ENCODE data around the gene FOCAD. TPM values are rescaled to one million over a fixed set of nuclear protein-coding genes. Genes with fewer than 3 reads are reported as not detected.

Gene FOCAD
- total RNA-seq, 4 donors from 2014 or later, result 49.3 to 139 (median 92.8) TPM

GRCh38 chr9:20753761-20754160, 69.7 kb downstream of the FOCAD start:
- no peak overlapping the region for H3K4me3 ChIP-seq (replicated peaks in 1 of 3)
- H3K27me3 ChIP-seq, result no peaks in the 10 kb centered on the region
- H3K36me3 ChIP-seq, result no peaks in the 10 kb centered on the region
- H3K9me3 ChIP-seq, result no peaks in the 10 kb centered on the region
- peaks cover 0 to 10% of the 10 kb centered on the region in 2 donors for H3K4me1 ChIP-seq
- no peak overlapping the region for H3K27ac ChIP-seq
- intact Hi-C loops (cut with DNase I), result no loop called here
- DNase-seq, result no peak
- TF ChIP-seq CTCF (IDR thresholded peaks at IDR 0.05) (no peak), POLR2A (IDR thresholded peaks at IDR 0.05) (no peak)
- 96 to 97% methylated on average over 3 of the region's 3 CpGs for WGBS, 2 donors

GRCh38 chr9:20754556-20754955, 70.5 kb downstream of the FOCAD start:
- WGBS, 2 donors, result 100% methylated on average over 2 of the region's 2 CpGs
- DNase-seq, result no peak
- intact Hi-C loops (cut with DNase I), result no loop called here
- no peaks in the 10 kb centered on the region for H3K27me3 ChIP-seq
- H3K4me1 ChIP-seq, result peaks cover 0 to 10% of the 10 kb centered on the region in 2 donors
- H3K4me3 ChIP-seq (replicated peaks in 1 of 3), result no peak overlapping the region
- TF ChIP-seq CTCF (IDR thresholded peaks at IDR 0.05) (no peak), POLR2A (IDR thresholded peaks at IDR 0.05) (no peak)
- no peaks in the 10 kb centered on the region for H3K9me3 ChIP-seq
- no peaks in the 10 kb centered on the region for H3K36me3 ChIP-seq
- H3K27ac ChIP-seq, result no peak overlapping the region

GRCh38 chr9:20760246-20760891, 76.3 kb downstream of the FOCAD start:
- no peak overlapping the region for H3K4me3 ChIP-seq (replicated peaks in 1 of 3)
- H3K9me3 ChIP-seq, result no peaks in the 10 kb centered on the region
- H3K4me1 ChIP-seq, result no peaks in the 10 kb centered on the region
- no peaks in the 10 kb centered on the region for H3K27me3 ChIP-seq
- no peak for DNase-seq
- WGBS, 2 donors, result 87 to 90% methylated on average over 3 of the region's 3 CpGs
- H3K36me3 ChIP-seq, result no peaks in the 10 kb centered on the region
- H3K27ac ChIP-seq, result no peak overlapping the region
- intact Hi-C loops (cut with DNase I), result no loop called here
- TF ChIP-seq CTCF (IDR thresholded peaks at IDR 0.05) (no peak), POLR2A (IDR thresholded peaks at IDR 0.05) (no peak)

GRCh38 chr9:20770947-20771346, 86.9 kb downstream of the FOCAD start:
- intact Hi-C loops (cut with DNase I), result no loop called here

More at GRCh38 chr9:20770947-20771346, 86.9 kb downstream of the FOCAD start:
- 93 to 94% methylated on average over 1 of the region's 1 CpG for WGBS, 2 donors
- Histone ChIP-seq H3K9me3 (no peaks in the 10 kb centered on the region), H3K36me3 (peaks cover 0 to 6% of the 10 kb centered on the region in 2 donors), H3K4me1 (no peaks in the 10 kb centered on the region), H3K27ac (no peak overlapping the region), H3K27me3 (no peaks in the 10 kb centered on the region), H3K4me3 (replicated peaks in 1 of 3) (no peak overlapping the region)
- DNase-seq, result no peak
- TF ChIP-seq CTCF (IDR thresholded peaks at IDR 0.05) (no peak), POLR2A (IDR thresholded peaks at IDR 0.05) (no peak)
